HFFc6 (cell line): ENCODE measurements around the gene RBKS. TPM values are rescaled to one million over a fixed set of nuclear protein-coding genes. Genes with fewer than 3 reads are reported as not detected.
A peak's percentile ranks its signal among the peaks of the same experiment; 100 is the strongest.

Experiments used
- DNase-seq: peaks from one replicate; pipeline ENCODE4 v3.0.0-alpha.2; 2018
- H3K27ac Mint-ChIP-seq: 2 replicates; pipeline ENCODE4 v1.8.0; 2020; ENCODE audit warnings: mild to moderate bottlenecking, mixed read lengths
- H3K27me3 Mint-ChIP-seq: 2 replicates; pipeline ENCODE4 v1.8.0; 2021; ENCODE audit warnings: mild to moderate bottlenecking, moderate library complexity, mixed read lengths; ENCODE audit not compliant: insufficient read depth
- H3K36me3 Mint-ChIP-seq: 2 replicates; pipeline ENCODE4 v1.8.0; 2021; ENCODE audit warnings: low read depth, mixed read lengths
- H3K4me1 Mint-ChIP-seq: 2 replicates; pipeline ENCODE4 v1.8.0; 2020; ENCODE audit warnings: low read depth, mixed read lengths
- H3K4me3 Mint-ChIP-seq: 2 replicates; pipeline ENCODE4 v1.8.0; 2020; ENCODE audit warnings: mild to moderate bottlenecking, moderate library complexity, mixed read lengths
- H3K9me3 Mint-ChIP-seq: 2 replicates; pipeline ENCODE4 v1.8.0; 2020; ENCODE audit warnings: mild to moderate bottlenecking, mixed read lengths
- total RNA-seq, 6 experiments: library from RNA; stranded (reverse); fragmentation: NEBNext Ultra II Directional; extraction: Animal tissue kit (Norgen Biotek cat#: 25700); gene quantifications; 2 replicates in 1 of 6; 3 replicates in 5 of 6; pipeline ENCODE4 v1.2.3, GENCODE V29; 2021
- TF ChIP-seq, protein P1 (sequence below): fragments of 200-600 bp; sonication (generic); IDR thresholded peaks from 2 replicates; pipeline ENCODE4 v1.5.0; 2021; ENCODE audit warnings: antibody characterized with exemption, mild to moderate bottlenecking

RBKS gene
- total RNA-seq, 6 experiments from 2014 or later: 1.8 to 3.1 (median 2.7) TPM

DNA sequence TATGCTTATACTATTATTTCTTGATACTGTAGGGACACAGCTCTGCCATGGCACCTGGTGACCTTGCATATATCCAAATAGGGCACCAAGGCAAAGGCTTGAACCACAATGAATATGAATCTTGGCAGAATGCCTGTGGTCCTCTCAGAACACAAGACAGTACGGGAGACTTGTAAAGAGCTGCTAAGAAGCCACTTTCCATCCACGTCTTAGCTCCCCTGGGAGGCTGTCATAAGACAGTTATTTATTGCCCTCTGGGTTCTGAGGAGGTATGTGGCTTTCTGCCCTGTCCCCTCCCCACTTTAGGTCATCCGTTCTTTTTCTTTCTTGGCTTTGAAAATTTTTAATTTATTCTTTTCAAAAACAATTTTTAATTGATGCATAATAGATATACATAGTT is 148.5 kb downstream of the RBKS start:
- Mint-ChIP-seq H3K9me3 (no peaks in the 10 kb centered on the region; the same call in 1 of the 2 replicates), H3K27ac (no peak overlapping the region), H3K4me1 (peaks cover 18% of the 10 kb centered on the region), H3K4me3 (no peak overlapping the region), H3K36me3 (no peaks in the 10 kb centered on the region), H3K27me3 (peaks cover 3% of the 10 kb centered on the region; the same call in 1 of the 2 replicates)
- DNase-seq: no peak
- TF ChIP-seq, protein P1, sequence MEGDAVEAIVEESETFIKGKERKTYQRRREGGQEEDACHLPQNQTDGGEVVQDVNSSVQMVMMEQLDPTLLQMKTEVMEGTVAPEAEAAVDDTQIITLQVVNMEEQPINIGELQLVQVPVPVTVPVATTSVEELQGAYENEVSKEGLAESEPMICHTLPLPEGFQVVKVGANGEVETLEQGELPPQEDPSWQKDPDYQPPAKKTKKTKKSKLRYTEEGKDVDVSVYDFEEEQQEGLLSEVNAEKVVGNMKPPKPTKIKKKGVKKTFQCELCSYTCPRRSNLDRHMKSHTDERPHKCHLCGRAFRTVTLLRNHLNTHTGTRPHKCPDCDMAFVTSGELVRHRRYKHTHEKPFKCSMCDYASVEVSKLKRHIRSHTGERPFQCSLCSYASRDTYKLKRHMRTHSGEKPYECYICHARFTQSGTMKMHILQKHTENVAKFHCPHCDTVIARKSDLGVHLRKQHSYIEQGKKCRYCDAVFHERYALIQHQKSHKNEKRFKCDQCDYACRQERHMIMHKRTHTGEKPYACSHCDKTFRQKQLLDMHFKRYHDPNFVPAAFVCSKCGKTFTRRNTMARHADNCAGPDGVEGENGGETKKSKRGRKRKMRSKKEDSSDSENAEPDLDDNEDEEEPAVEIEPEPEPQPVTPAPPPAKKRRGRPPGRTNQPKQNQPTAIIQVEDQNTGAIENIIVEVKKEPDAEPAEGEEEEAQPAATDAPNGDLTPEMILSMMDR: no peak

DNA sequence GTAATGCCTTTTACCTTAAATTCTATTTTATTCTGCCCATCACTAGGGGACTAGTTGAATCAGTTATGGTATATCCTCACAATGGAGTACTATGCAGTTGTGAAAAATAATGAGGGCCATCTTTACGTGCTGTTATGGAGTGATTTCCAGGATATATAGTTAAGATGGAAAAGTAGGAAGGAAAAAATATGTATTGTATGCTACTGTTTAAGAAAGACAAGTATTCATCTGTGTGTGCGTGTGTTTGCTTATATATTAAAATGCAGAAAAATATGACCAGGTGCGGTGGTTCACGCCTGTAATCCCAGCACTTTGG is 151.2 kb downstream of the RBKS start:
- Mint-ChIP-seq H3K27ac (no peak overlapping the region), H3K36me3 (no peaks in the 10 kb centered on the region)

DNA sequence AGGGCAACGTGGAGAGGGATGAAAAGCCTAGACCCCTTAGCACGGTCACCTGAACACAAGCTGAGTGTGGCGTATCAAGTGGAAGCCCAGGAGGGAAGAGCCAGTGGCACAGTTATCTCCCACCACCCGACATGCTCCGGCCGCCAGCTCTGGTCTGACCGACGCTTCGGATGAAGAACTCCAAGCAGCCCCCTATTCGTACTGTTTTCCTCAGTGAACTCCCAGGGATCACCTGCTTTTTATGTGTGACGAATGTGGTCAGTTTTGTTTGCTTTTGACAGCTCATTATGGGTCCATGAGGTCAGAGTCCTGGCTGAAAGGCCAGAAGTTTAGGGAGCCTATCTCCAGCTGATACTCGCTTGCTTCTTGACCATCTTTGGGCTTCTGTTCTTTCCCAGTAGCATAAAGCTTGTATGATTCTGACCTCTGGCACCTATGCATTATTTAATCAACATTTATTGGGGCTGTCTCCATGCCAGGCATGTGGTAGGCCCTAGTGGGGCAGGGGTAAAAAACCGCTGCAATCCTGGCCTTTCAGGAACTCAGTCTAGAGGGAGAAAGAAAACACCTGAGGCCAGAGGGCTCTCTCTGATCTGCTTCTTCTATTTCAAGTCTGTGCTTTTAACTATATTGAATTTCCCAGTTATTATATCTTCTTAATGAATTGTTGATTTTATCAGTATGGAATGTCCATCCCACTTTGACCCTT is 151.7 kb downstream of the RBKS start:
- H3K27me3 Mint-ChIP-seq: no peaks in the 10 kb centered on the region; the same call in none of the 2 replicates
- H3K4me3 Mint-ChIP-seq: no peak overlapping the region
- peaks cover 37% of the 10 kb centered on the region for H3K4me1 Mint-ChIP-seq
- DNase-seq: no peak
- TF ChIP-seq, protein P1: no peak
- no peak overlapping the region; the same call in 1 of the 2 replicates for H3K27ac Mint-ChIP-seq
- H3K36me3 Mint-ChIP-seq: no peaks in the 10 kb centered on the region
- no peaks in the 10 kb centered on the region for H3K9me3 Mint-ChIP-seq

More for the DNA sequence above, 151.2 kb downstream of the RBKS start:
- no peaks in the 10 kb centered on the region; the same call in none of the 2 replicates for H3K27me3 Mint-ChIP-seq
- DNase-seq: no peak
- peaks cover 37% of the 10 kb centered on the region for H3K4me1 Mint-ChIP-seq
- TF ChIP-seq, protein P1: no peak
- H3K4me3 Mint-ChIP-seq: no peak overlapping the region
- no peaks in the 10 kb centered on the region for H3K9me3 Mint-ChIP-seq

DNA sequence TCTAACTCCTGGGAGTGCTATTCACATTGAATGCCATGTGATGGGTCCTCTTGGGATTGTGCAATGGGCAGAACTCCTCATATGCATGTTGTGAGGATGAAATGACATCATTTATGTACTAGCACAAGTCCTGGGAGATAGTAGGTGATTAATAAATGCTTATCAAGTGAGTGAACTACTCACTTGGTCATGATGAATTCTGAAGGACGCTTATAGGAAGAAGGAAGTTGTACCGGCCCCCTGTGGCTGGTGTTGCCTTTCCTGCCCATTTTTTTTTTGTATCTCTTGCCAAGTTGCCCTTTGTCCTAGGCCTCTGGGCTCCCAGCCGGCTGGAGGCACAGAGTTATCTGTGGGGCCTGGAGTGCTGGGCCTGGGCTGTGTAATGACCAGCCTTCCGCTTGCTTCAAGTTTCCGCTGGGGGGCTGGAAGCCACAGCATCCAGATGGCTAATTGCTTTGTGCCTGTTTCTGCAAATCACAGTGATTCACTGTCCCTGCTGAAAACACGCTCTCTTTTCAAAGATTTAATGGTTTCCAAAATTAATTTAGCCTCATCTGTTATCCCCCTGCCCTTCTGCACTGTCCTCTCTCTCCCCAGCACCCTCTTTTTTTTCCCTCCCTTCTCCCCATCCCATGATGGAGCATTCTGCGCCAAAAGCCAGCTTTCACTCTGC is 152.4 kb downstream of the RBKS start:
- H3K9me3 Mint-ChIP-seq: no peaks in the 10 kb centered on the region
- H3K27ac Mint-ChIP-seq: peak overlapping the region; percentile 40; the same call in 1 of the 2 replicates
- TF ChIP-seq, protein P1: 0 out of 2 replicates have a peak, but pooled peaks have one; percentile 7
- DNase-seq: peak; percentile 74
- no peaks in the 10 kb centered on the region; the same call in none of the 2 replicates for H3K27me3 Mint-ChIP-seq
- peaks cover 37% of the 10 kb centered on the region for H3K4me1 Mint-ChIP-seq
- H3K4me3 Mint-ChIP-seq: no peak overlapping the region
- no peaks in the 10 kb centered on the region for H3K36me3 Mint-ChIP-seq

DNA sequence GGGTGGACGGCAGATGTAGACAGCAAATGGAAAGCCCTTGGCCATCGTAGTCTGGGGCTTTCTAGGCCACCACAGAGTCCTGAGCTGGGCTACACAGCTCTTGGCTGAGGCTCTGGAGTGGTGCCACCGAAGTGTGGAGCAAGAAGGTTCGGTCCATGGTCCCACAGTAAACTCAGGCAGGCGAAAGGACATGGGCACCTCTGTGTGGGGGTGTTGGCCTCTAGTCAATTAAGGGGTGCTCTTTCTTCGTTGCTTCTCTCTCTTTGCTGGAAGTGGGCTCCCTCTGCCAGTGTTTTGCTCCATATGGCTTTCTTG is 153.3 kb downstream of the RBKS start:
- Mint-ChIP-seq H3K4me3 (no peak overlapping the region), H3K27me3 (no peaks in the 10 kb centered on the region; the same call in 1 of the 2 replicates), H3K9me3 (no peaks in the 10 kb centered on the region), H3K27ac (no peak overlapping the region), H3K36me3 (no peaks in the 10 kb centered on the region), H3K4me1 (peaks cover 37% of the 10 kb centered on the region)
- TF ChIP-seq, protein P1: no peak
- no peak for DNase-seq
